Measurements from ENCODE around the gene BLM.

Gene BLM

GRCh38 chr15:90857337-90857736, 140.2 kb downstream of the BLM start:
- no peak for DNase-seq

- no peak for DNase-seq
These were observed 140.8 kb downstream of the BLM start for GRCh38 chr15:90857883-90858443.

- DNase-seq: no peak
These were observed 142.3 kb downstream of the BLM start for GRCh38 chr15:90859234-90860131.

- no peak for DNase-seq
These were observed 143.3 kb downstream of the BLM start for GRCh38 chr15:90860450-90860849.

- DNase-seq: peak; percentile 72
These were observed 144.0 kb downstream of the BLM start for GRCh38 chr15:90860942-90861675.

- DNase-seq: no peak
These were observed 145.3 kb downstream of the BLM start for GRCh38 chr15:90862487-90862886.

- DNase-seq: no peak
These were observed 146.0 kb downstream of the BLM start for GRCh38 chr15:90862964-90863778.

GRCh38 chr15:90863987-90864386, 146.8 kb downstream of the BLM start:
- DNase-seq: no peak

GRCh38 chr15:90864507-90864906, 147.4 kb downstream of the BLM start:
- no peak for DNase-seq

- DNase-seq: no peak
These were observed 148.6 kb downstream of the BLM start for GRCh38 chr15:90865702-90866101.

All from NCI-H1436 treated with DMSO at 0.1 percent for 48 hours (cell line).